Kidney tubule cell (primary cell): ENCODE results near the gene ROCK2.
"Not testable (repeated sequence)": the region's sequence is repeated elsewhere in the genome, so short reads cannot be mapped to it uniquely, and the experiment has no call there.

Experiments used
- DNase-seq: peaks from one replicate; pipeline ENCODE4 v3.0.0-alpha.2; 2018; ENCODE audit warnings: low spot score

ROCK2 gene

GRCh38 chr2:11177871-11178690, 166.4 kb downstream of the ROCK2 start:
- DNase-seq = no peak

DNA sequence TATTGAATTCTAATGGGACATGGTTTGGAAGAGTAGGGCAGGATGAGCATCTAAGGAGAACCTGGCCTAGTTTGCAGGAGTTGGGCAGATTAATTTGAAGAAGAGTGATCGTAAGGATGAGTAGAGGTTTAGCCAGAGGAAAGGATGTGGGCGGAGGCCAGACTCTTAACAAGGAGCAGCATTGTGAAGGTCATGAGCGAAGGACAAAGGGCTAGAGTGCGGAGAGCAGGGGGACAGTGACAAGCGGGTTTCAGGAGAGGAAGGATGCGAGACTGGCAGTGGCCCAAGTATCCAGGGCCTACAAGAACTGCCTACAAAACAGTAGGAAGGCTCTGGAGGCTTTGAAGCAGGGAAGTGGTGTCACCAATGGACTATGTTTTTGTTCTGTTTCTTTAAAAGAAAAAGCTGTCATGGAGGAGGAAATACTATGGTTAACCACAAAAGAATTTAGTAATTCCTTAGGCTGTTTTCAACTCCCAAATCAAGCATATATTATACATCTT, 169.1 kb downstream of the ROCK2 start:
- DNase-seq = peak; percentile 43

GRCh38 chr2:11174222-11174621, 170.2 kb downstream of the ROCK2 start:
- no peak for DNase-seq

DNA sequence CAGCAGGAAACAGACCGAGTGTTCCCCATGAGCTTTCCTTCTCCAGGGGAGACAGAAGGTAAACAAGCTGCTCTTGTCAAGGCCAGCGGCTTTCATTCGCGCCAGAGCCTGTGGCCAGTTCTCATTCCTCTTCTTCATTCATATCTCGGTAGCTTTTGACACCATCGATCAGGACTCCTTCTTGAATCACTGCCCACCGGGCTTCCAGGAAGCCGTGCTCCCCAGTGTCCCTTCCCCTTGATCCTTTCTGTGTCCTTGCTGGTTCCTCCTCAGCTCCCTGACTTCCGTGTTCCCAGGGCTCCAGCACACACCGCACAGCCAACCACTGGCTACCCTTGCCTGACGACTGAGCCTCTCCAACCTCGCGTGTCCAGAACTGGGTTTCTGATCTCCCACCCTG, 175.1 kb downstream of the ROCK2 start:
- no peak for DNase-seq

- DNase-seq = no peak
These were observed 175.9 kb downstream of the ROCK2 start for GRCh38 chr2:11168488-11168887.

- no peak for DNase-seq
These were observed 178.0 kb downstream of the ROCK2 start for GRCh38 chr2:11166476-11166875.

DNA sequence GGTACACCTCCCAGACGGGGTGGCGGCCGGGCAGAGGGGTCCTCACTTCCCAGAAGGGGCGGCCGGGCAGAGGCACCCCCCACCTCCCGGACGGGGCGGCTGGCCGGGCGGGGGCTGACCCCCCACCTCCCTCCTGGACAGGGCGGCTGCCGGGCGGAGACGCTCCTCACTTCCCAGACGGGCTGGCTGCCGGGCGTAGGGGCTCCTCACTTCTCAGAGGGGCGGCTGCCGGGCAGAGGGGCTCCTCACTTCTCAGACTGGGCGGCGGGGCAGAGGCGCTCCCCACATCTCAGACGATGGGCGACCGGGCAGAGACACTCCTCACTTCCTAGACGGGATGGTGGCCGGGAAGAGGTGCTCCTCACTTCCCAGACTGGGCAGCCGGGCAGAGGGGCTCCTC, 179.4 kb downstream of the ROCK2 start:
- DNase-seq = not testable (repeated sequence)

GRCh38 chr2:11163439-11164317, 180.8 kb downstream of the ROCK2 start:
- DNase-seq = no peak

DNA sequence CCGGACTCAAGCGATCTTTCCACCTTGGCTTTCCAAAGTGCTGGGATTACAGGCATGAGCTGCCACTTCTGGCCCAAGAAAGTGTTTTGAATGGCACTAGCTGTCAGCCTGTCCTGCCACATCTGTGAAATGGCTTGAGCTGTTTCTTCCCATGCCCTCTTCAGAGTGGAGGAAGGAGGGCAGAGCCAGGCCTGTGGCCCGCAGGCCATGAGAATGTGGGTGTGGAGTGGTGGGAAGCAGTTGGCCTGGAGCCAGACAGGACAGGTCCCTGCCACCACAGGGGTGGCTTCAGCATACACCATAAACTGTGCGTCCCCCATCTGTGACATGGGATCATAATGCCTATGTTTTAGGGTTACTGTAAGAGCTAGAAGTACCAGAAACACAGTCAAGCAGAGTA, 182.7 kb downstream of the ROCK2 start:
- DNase-seq = no peak

GRCh38 chr2:11160731-11161455, 183.5 kb downstream of the ROCK2 start:
- no peak for DNase-seq

- DNase-seq = no peak
These were observed 184.2 kb downstream of the ROCK2 start for GRCh38 chr2:11160256-11160655.

GRCh38 chr2:11159574-11160170, 184.8 kb downstream of the ROCK2 start:
- no peak for DNase-seq

DNA sequence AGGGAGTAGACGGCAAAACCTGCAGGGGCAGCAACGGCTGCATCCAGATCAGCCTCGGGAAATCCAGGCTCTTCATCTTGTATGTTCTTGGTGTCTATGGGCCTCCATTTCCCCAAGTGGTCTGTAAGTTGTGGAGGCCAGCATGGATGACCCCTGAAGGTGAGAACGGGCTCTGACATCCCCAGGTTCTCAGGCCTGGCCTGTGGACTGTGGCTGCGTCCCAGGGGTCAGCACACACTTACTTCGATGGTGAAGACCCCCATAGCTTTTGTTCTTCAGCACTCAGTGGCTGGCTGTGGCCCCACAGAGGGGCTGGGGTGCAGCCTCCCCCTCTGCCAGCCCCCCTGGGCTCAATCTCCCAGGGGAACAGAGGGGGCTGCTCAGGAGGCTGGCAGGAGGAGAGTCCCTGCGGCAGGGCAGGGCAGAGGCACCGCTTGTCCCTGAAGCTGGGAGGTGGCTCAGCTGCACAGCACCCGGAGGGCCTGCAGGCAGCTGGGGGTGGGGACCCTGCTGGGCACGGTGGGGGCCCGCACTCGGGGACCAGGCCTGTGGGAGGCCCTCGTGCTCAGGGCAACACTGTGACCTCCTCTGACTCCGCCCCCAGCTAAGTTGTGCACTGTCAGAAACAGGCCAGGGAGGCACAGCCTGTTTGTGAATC, 185.4 kb downstream of the ROCK2 start:
- no peak for DNase-seq

GRCh38 chr2:11157731-11158130, 186.7 kb downstream of the ROCK2 start:
- DNase-seq = no peak

DNA sequence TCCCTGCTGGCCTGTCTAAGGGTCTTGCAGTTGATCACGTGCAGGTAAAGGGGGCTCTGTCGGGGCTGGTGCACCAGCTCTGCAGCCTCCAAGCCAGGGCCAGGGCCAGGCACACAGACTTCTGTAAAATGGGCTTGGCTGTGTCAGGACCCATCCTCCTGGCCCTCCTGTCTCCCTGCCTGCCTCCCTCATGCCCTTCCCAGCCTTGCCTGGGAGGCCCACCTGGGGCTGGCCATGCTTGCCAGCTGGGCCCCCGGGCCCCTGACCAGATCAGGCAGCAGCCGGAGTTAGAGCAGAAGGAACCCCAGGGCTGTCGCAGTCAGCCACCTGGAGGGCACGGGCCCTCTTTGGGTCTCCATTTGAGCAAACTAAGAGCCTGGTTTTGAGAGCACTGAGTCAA, 187.1 kb downstream of the ROCK2 start:
- no peak for DNase-seq

- DNase-seq = no peak
These were observed 187.9 kb downstream of the ROCK2 start for GRCh38 chr2:11156396-11157075.

GRCh38 chr2:11155381-11156035, 188.9 kb downstream of the ROCK2 start, which contains the start of gene SLC66A3:
SLC66A3 (plus strand) TSS chr2:11155467; CDS start chr2:11155547, 80 bp downstream.
- DNase-seq = peak; percentile 89

- peak; percentile 94 for DNase-seq
These were observed 189.5 kb downstream of the ROCK2 start for GRCh38 chr2:11154923-11155380.

- DNase-seq = no peak
These were observed 190.2 kb downstream of the ROCK2 start for GRCh38 chr2:11154016-11154922.
